ENCODE measurements around the gene HEPACAM.

GRCh38 chr11:124935548-124936514, at the start of gene HEPACAM:
- TF ChIP-seq, protein P1, sequence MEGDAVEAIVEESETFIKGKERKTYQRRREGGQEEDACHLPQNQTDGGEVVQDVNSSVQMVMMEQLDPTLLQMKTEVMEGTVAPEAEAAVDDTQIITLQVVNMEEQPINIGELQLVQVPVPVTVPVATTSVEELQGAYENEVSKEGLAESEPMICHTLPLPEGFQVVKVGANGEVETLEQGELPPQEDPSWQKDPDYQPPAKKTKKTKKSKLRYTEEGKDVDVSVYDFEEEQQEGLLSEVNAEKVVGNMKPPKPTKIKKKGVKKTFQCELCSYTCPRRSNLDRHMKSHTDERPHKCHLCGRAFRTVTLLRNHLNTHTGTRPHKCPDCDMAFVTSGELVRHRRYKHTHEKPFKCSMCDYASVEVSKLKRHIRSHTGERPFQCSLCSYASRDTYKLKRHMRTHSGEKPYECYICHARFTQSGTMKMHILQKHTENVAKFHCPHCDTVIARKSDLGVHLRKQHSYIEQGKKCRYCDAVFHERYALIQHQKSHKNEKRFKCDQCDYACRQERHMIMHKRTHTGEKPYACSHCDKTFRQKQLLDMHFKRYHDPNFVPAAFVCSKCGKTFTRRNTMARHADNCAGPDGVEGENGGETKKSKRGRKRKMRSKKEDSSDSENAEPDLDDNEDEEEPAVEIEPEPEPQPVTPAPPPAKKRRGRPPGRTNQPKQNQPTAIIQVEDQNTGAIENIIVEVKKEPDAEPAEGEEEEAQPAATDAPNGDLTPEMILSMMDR (IDR thresholded peaks at IDR 0.05) = no peak
- TF ChIP-seq POLR2AphosphoS5 (IDR thresholded peaks at IDR 0.05) (no peak), POLR2A (IDR thresholded peaks at IDR 0.05) (no peak), EP300 (IDR thresholded peaks at IDR 0.05) (no peak)
